Fibroblast of lung (primary cell): Measurements from ENCODE around the gene ATRN.

Experiments
- CTCF ChIP-seq, 2 donors: IDR thresholded peaks in 1 of 2; conservative IDR thresholded peaks in 1 of 2; 1 replicate in 1 of 2; 2 replicates in 1 of 2; pipeline ENCODE4 v1.5.1; 2011 to 2012; ENCODE audit warnings: low read length in 2 of 2, control low read depth in 1 of 2, inconsistent platforms in 1 of 2, low read depth in 1 of 2, mild to moderate bottlenecking in 1 of 2
- EZH2 ChIP-seq: IDR thresholded peaks from 2 replicates; pipeline ENCODE4 v1.5.1; 2012; ENCODE audit warnings: low read length, control low read depth, mild to moderate bottlenecking; ENCODE audit errors: missing control alignments

GRCh38 chr20:3669710-3670367, 199.0 kb downstream of the ATRN start:
- TF ChIP-seq CTCF (conservative IDR thresholded peaks at IDR 0.05 in 1 of 2, IDR thresholded peaks at IDR 0.05 in 1 of 2; ENCODE audit: low read depth in 1 of 2, low read length in 2 of 2) (no peak), EZH2 (no peak)
